ENCODE results near the gene CDK4. TPM values are rescaled to one million over a fixed set of nuclear protein-coding genes. Genes with fewer than 3 reads are reported as not detected.

CDK4 gene
- total RNA-seq, 1 donor from 2014 or later: 41.1 TPM

GRCh38 chr12:57743769-57744168 is 8.3 kb downstream of the CDK4 start:
- DNase-seq (no peak), ATAC-seq (ENCODE audit: poor library complexity) (no peak)
- intact Hi-C loops (cut with DNase I): no loop called here

GRCh38 chr12:57741844-57742738 is 10.0 kb downstream of the CDK4 start:
- ATAC-seq (ENCODE audit: poor library complexity) (no peak), DNase-seq (peak; percentile 66)
- intact Hi-C loops (cut with DNase I): no loop called here

- intact Hi-C loops (cut with DNase I): no loop called here
- no peak for ATAC-seq (ENCODE audit: poor library complexity)
These were observed 10.7 kb downstream of the CDK4 start for GRCh38 chr12:57741413-57741789.

GRCh38 chr12:57740656-57741412 is 11.3 kb downstream of the CDK4 start:
- intact Hi-C loops (cut with DNase I): no loop called here
- DNase-seq: peak; percentile 56
- no peak for ATAC-seq (ENCODE audit: poor library complexity)

More at GRCh38 chr12:57741413-57741789, 10.7 kb downstream of the CDK4 start:
- DNase-seq: no peak

- ATAC-seq (ENCODE audit: poor library complexity) (no peak), DNase-seq (no peak)
- intact Hi-C loops (cut with DNase I): no loop called here
These were observed 12.1 kb downstream of the CDK4 start for GRCh38 chr12:57739914-57740538.

- no peak for DNase-seq
- intact Hi-C loops (cut with DNase I): no loop called here
- no peak for ATAC-seq (ENCODE audit: poor library complexity)
These were observed 12.7 kb downstream of the CDK4 start for GRCh38 chr12:57739387-57739786.

- no peak for ATAC-seq (ENCODE audit: poor library complexity)
- intact Hi-C loops (cut with DNase I): no loop called here
- DNase-seq: peak; percentile 39
These were observed 13.4 kb downstream of the CDK4 start, which contains the start of gene AGAP2 for GRCh38 chr12:57738661-57739237. Gene AGAP2 (minus strand): TSS chr12:57738742. CDS start chr12:57738246, 496 bp downstream.

- intact Hi-C loops (cut with DNase I): no loop called here
- peak; percentile 2 for ATAC-seq (ENCODE audit: poor library complexity)
- peak; percentile 43 for DNase-seq
These were observed 14.3 kb downstream of the CDK4 start for GRCh38 chr12:57737467-57738460.

- no peak for ATAC-seq (ENCODE audit: poor library complexity)
- intact Hi-C loops (cut with DNase I): no loop called here
- DNase-seq: no peak
These were observed 15.2 kb downstream of the CDK4 start for GRCh38 chr12:57736741-57737466.

- ATAC-seq (ENCODE audit: poor library complexity): peak; percentile 48
- intact Hi-C loops (cut with DNase I): no loop called here
- peak; percentile 50 for DNase-seq
These were observed 16.0 kb downstream of the CDK4 start for GRCh38 chr12:57735952-57736740.

GRCh38 chr12:57735198-57735855 is 16.8 kb downstream of the CDK4 start:
- intact Hi-C loops (cut with DNase I): no loop called here
- DNase-seq (no peak), ATAC-seq (ENCODE audit: poor library complexity) (no peak)

GRCh38 chr12:57734591-57734990 is 17.5 kb downstream of the CDK4 start:
- intact Hi-C loops (cut with DNase I): no loop called here

GRCh38 chr12:57733928-57734327 is 18.2 kb downstream of the CDK4 start:
- no peak for DNase-seq
- intact Hi-C loops (cut with DNase I): no loop called here
- no peak for ATAC-seq (ENCODE audit: poor library complexity)

More at GRCh38 chr12:57734591-57734990, 17.5 kb downstream of the CDK4 start:
- DNase-seq (no peak), ATAC-seq (ENCODE audit: poor library complexity) (no peak)

GRCh38 chr12:57732726-57733593 is 19.1 kb downstream of the CDK4 start:
- intact Hi-C loops (cut with DNase I): no loop called here
- ATAC-seq (ENCODE audit: poor library complexity) (no peak), DNase-seq (no peak)

- intact Hi-C loops (cut with DNase I): no loop called here
- ATAC-seq (ENCODE audit: poor library complexity) (no peak), DNase-seq (no peak)
These were observed 19.8 kb downstream of the CDK4 start for GRCh38 chr12:57732270-57732669.

All from Right ventricle myocardium superior (tissue), 1 donor.